Neural progenitor cell (in vitro differentiated cells): Measurements from ENCODE around the gene DDX27.

Experiments
- EZH2 ChIP-seq: fragments of 200-600 bp; sonication (generic); IDR thresholded peaks from 2 replicates; pipeline ENCODE4 v1.6.1; 2017; ENCODE audit warnings: antibody characterized with exemption, mild to moderate bottlenecking, moderate library complexity
- TF ChIP-seq, protein P1 (sequence below): fragments of 200-600 bp; sonication (generic); IDR thresholded peaks from 2 replicates; pipeline ENCODE4 v1.5.1; 2017; ENCODE audit warnings: antibody characterized with exemption, mild to moderate bottlenecking

DNA sequence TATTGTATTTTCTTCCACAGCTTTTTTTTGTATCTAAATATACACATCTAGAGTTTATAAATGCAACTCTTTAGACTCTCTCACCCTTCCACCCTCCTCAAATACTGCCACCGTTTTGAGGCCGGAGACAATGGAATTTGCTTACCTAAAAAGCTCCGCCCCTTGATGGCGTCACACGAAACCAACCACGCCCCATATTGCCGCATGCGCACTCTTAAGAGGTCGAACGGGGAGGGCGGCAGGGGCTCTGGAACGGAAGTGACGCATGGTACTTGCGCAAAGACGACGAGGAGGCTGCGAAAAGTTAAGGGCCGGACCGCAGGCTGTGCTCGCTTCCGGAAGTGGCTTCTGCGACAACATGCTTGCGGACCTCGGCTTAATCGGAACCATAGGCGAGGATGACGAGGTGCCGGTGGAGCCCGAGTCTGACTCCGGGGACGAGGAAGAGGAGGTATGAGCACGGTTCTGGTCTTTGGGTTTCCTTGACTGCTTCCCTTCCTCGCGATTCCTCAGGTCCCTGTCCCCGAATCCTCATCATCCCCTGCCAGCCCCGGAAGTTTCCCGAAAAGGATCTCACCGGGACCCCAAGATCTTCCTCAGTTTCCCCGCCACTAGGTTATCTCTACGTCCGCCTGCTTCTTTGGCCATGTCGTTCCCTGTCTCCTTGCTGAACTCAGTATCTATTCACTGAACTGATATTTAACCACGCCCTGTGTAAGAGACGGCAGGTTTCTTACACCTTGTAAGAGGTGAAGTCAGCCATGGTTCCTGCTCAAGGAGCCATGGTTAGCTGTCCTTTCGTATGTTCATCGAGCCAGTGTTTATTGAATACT lies at the start of gene DDX27:
- TF ChIP-seq, protein P1, sequence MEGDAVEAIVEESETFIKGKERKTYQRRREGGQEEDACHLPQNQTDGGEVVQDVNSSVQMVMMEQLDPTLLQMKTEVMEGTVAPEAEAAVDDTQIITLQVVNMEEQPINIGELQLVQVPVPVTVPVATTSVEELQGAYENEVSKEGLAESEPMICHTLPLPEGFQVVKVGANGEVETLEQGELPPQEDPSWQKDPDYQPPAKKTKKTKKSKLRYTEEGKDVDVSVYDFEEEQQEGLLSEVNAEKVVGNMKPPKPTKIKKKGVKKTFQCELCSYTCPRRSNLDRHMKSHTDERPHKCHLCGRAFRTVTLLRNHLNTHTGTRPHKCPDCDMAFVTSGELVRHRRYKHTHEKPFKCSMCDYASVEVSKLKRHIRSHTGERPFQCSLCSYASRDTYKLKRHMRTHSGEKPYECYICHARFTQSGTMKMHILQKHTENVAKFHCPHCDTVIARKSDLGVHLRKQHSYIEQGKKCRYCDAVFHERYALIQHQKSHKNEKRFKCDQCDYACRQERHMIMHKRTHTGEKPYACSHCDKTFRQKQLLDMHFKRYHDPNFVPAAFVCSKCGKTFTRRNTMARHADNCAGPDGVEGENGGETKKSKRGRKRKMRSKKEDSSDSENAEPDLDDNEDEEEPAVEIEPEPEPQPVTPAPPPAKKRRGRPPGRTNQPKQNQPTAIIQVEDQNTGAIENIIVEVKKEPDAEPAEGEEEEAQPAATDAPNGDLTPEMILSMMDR = no peak
- no peak for TF ChIP-seq EZH2
